ENCODE measurements around the gene SRGAP3. TPM values are rescaled to one million over a fixed set of nuclear protein-coding genes. Genes with fewer than 3 reads are reported as not detected.

The SRGAP3 gene
- polyA plus RNA-seq, 3 donors: 0.27 to 1.3 (median 0.87) TPM

DNA sequence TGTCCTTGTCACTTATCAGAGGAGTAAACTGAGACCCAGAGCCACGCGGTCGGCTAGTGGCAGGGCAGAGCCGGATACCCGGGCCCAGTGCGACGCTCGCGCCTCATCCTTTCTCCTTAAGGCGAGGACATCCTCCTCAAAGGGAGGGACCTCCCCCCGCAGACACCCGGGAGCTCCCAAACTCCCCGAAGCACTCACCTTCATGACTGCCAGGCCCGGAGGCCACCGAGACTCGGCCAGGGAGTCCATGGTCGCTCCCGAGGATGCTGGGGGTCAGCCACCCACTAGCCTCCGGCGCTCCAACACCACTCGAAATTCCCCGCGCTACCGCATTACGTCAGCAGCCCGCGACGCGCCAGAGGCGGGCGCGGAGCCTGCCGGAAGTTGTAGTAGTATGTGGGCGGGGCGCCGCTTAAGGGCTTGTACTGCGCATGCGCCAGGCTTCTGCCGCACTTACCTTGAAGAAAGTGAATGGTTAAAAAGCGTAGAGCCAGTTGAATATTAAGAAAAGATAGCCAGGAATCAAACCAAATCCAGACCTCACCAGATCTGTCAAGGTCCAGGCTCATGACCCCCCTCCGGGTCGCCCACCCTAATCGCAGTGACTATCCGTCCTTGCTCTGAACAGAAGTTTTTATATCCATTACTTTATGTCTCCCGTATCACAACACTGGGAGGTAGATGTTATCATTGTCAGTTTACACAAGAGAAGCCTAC is 286.2 kb downstream of the SRGAP3 start, which contains the start of gene RAD18:
Gene RAD18, minus strand, starts transcription at position 336 of the 717 bp plus-strand sequence. Its CDS starts 87 bp downstream, at position 249.
- H3K4me1 Mint-ChIP-seq: peaks cover 32% of the 10 kb centered on the region
- peak within 1 kb of the TSS; percentile 79 for H3K9ac ChIP-seq (ENCODE audit: insufficient read depth, low read length, poor library complexity, severe bottlenecking)

DNA sequence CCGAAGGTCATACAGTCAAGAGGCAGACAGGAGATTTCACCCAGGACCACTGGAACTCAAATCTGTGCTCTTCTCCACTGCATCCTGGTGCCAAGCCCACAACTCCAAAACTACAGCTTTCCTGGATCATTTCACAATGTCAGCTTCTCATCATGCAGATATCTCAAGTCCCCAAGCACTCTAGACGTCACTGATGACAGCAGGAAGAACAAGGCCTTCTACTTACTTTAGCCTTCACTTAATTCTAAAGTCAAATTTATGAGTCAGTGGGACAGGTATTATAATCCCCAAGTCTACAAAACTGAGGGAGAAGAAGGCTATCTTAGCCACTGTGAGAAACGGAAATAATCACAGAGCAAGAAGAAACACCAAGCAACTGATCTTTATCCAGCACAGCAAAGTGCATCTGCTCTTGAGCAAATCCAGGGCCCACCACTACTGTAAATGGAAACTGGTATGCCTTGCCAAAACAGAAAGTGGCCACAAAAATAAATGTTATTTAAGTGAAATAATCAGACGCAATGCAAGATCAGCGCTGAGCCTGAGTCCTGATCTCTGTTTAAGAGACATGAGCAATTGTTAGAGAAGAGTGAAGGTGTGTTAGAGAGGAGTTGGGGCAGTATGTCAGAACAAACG is 287.1 kb downstream of the SRGAP3 start:
- Mint-ChIP-seq H3K27ac (peak overlapping the region; percentile 94 to 96 (median 94)), H3K9me3 (no peaks in the 10 kb centered on the region), H3K27me3 (ENCODE audit: low read depth in 3 of 3) (peaks cover 2 to 4% (median 2%) of the 10 kb centered on the region in 3 donors), H3K36me3 (peaks cover 5 to 11% of the 10 kb centered on the region in 2 donors), H3K4me1 (peaks cover 32% of the 10 kb centered on the region), H3K4me3 (peak overlapping the region in 1 of 2 donors; percentile 93)
- H3K27me3 ChIP-seq (ENCODE audit: control insufficient read depth in 2 of 2, insufficient read depth in 2 of 2, low read length in 2 of 2): no peaks in the 10 kb centered on the region
- TF ChIP-seq, protein P1, sequence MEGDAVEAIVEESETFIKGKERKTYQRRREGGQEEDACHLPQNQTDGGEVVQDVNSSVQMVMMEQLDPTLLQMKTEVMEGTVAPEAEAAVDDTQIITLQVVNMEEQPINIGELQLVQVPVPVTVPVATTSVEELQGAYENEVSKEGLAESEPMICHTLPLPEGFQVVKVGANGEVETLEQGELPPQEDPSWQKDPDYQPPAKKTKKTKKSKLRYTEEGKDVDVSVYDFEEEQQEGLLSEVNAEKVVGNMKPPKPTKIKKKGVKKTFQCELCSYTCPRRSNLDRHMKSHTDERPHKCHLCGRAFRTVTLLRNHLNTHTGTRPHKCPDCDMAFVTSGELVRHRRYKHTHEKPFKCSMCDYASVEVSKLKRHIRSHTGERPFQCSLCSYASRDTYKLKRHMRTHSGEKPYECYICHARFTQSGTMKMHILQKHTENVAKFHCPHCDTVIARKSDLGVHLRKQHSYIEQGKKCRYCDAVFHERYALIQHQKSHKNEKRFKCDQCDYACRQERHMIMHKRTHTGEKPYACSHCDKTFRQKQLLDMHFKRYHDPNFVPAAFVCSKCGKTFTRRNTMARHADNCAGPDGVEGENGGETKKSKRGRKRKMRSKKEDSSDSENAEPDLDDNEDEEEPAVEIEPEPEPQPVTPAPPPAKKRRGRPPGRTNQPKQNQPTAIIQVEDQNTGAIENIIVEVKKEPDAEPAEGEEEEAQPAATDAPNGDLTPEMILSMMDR (IDR thresholded peaks at IDR 0.05): no peak
- no peak for DNase-seq
- intact Hi-C loops (cut with micrococcal nuclease): no loop called here
- peaks cover 17 to 21% of the 10 kb centered on the region in 2 donors for H3K4me1 ChIP-seq (ENCODE audit: control insufficient read depth in 1 of 2, insufficient read depth in 2 of 2, low read length in 2 of 2)
- H3K9me3 ChIP-seq (replicated peaks in 1 of 2; ENCODE audit: control insufficient read depth in 1 of 2, insufficient read depth in 1 of 2, low read length in 2 of 2): no peaks in the 10 kb centered on the region
- H2AFZ ChIP-seq (ENCODE audit: insufficient read depth, low read depth, low read length, poor library complexity, severe bottlenecking): peak overlapping the region; percentile 100
- peak overlapping the region; percentile 79 for H3K9ac ChIP-seq (ENCODE audit: insufficient read depth, low read length, poor library complexity, severe bottlenecking)
- WGBS (ENCODE audit: insufficient coverage): 24% methylated on average over 3 of the region's 6 CpGs
- peak overlapping the region; percentile 85 for H3K4me2 ChIP-seq (replicated peaks; ENCODE audit: extremely low read depth, low read length, poor library complexity, severe bottlenecking)
- peak overlapping the region in 2 of 3 experiments; percentile 87 to 89 for H3K4me3 ChIP-seq (replicated peaks in 1 of 3; ENCODE audit: low read depth in 2 of 3, low read length in 3 of 3)
- H3K36me3 ChIP-seq (replicated peaks in 1 of 2; ENCODE audit: control insufficient read depth in 1 of 2, insufficient read depth in 2 of 2, low read length in 2 of 2): peaks cover 3 to 8% of the 10 kb centered on the region in 2 donors
- H3K27ac ChIP-seq (ENCODE audit: low read depth in 1 of 2, low read length in 2 of 2): peak overlapping the region in 1 of 2 donors; percentile 91
- H4K20me1 ChIP-seq (ENCODE audit: insufficient read depth, low read length): no peaks in the 10 kb centered on the region
- H3K79me2 ChIP-seq (ENCODE audit: insufficient read depth, low read length): peaks cover 31% of the 10 kb centered on the region

More for the DNA sequence above, 286.2 kb downstream of the SRGAP3 start, which contains the start of gene RAD18:
- no peaks in the 10 kb centered on the region for H3K9me3 ChIP-seq (replicated peaks in 1 of 2; ENCODE audit: control insufficient read depth in 1 of 2, insufficient read depth in 1 of 2, low read length in 2 of 2)
- H3K27me3 Mint-ChIP-seq (ENCODE audit: low read depth in 3 of 3): peaks cover 4 to 8% (median 7%) of the 10 kb centered on the region in 3 donors
- DNase-seq: peak; percentile 88 to 92 (median 92)
- H3K4me3 ChIP-seq (replicated peaks in 1 of 3; ENCODE audit: low read depth in 2 of 3, low read length in 3 of 3): peak within 1 kb of the TSS; percentile 63 to 89 (median 87)
- intact Hi-C loops (cut with micrococcal nuclease): no loop called here
- peaks cover 31% of the 10 kb centered on the region for H3K79me2 ChIP-seq (ENCODE audit: insufficient read depth, low read length)
- no peaks in the 10 kb centered on the region for H3K9me3 Mint-ChIP-seq
- peak within 1 kb of the TSS; percentile 100 for H2AFZ ChIP-seq (ENCODE audit: insufficient read depth, low read depth, low read length, poor library complexity, severe bottlenecking)
- 0% methylated on average over 27 of the region's 45 CpGs for WGBS (ENCODE audit: insufficient coverage)
- H4K20me1 ChIP-seq (ENCODE audit: insufficient read depth, low read length): no peaks in the 10 kb centered on the region
- H3K36me3 Mint-ChIP-seq: peaks cover 0 to 9% of the 10 kb centered on the region in 2 donors
- no peaks in the 10 kb centered on the region for H3K36me3 ChIP-seq (replicated peaks in 1 of 2; ENCODE audit: control insufficient read depth in 1 of 2, insufficient read depth in 2 of 2, low read length in 2 of 2)
- peak within 1 kb of the TSS; percentile 94 to 96 (median 94) for H3K27ac Mint-ChIP-seq
- TF ChIP-seq, protein P1 (IDR thresholded peaks at IDR 0.05): no peak
- H3K27me3 ChIP-seq (ENCODE audit: control insufficient read depth in 2 of 2, insufficient read depth in 2 of 2, low read length in 2 of 2): no peaks in the 10 kb centered on the region
- H3K27ac ChIP-seq (ENCODE audit: low read depth in 1 of 2, low read length in 2 of 2): peak within 1 kb of the TSS; percentile 33 to 91
- peak within 1 kb of the TSS; percentile 88 to 93 for H3K4me3 Mint-ChIP-seq
- H3K4me1 ChIP-seq (ENCODE audit: control insufficient read depth in 1 of 2, insufficient read depth in 2 of 2, low read length in 2 of 2): peaks cover 17 to 21% of the 10 kb centered on the region in 2 donors
- peak within 1 kb of the TSS; percentile 85 for H3K4me2 ChIP-seq (replicated peaks; ENCODE audit: extremely low read depth, low read length, poor library complexity, severe bottlenecking)

All from CD14-positive monocyte (primary cell).